Mesenchymal stem cell (in vitro differentiated cells and primary cell): ENCODE data around the gene IL5RA.
A peak's percentile ranks its signal among the peaks of the same experiment; 100 is the strongest.

Source experiments
- DNase-seq: peaks from one replicate; pipeline ENCODE4 v3.0.0-alpha.2; 2013
- H2AFZ ChIP-seq: one replicate; pipeline ENCODE4 v1.6.1; 2013; ENCODE audit warnings: low read depth, mild to moderate bottlenecking, control low read depth, inconsistent platforms, low read length, moderate library complexity
- H2AK5ac ChIP-seq: 2 replicates; pipeline ENCODE4 v1.6.1; 2013; ENCODE audit warnings: low read length, moderate library complexity, mild to moderate bottlenecking, inconsistent platforms; ENCODE audit not compliant: severe bottlenecking
- H2BK120ac ChIP-seq: one replicate; pipeline ENCODE4 v1.6.1; 2013; ENCODE audit warnings: low read depth, mild to moderate bottlenecking, inconsistent platforms, low read length, moderate library complexity
- H2BK12ac ChIP-seq, 2 experiments: one replicate each; pipeline ENCODE4 v1.6.1; 2013; ENCODE audit warnings: inconsistent platforms in 2 of 2, low read length in 2 of 2, mild to moderate bottlenecking in 2 of 2, moderate library complexity in 2 of 2, control low read depth in 1 of 2
- H2BK15ac ChIP-seq: one replicate; pipeline ENCODE4 v1.6.1; 2013; ENCODE audit warnings: mild to moderate bottlenecking, low read depth, inconsistent platforms; ENCODE audit not compliant: poor library complexity, severe bottlenecking
- H2BK5ac ChIP-seq: 2 replicates; pipeline ENCODE4 v1.6.1; 2013; ENCODE audit warnings: low read depth, mild to moderate bottlenecking, low read length, control low read depth, inconsistent platforms; ENCODE audit not compliant: poor library complexity, severe bottlenecking
- H3K14ac ChIP-seq, 2 experiments: one replicate each; pipeline ENCODE4 v1.6.1; 2013; ENCODE audit warnings: inconsistent platforms in 2 of 2, low read length in 2 of 2, control low read depth in 1 of 2, mild to moderate bottlenecking in 1 of 2, moderate library complexity in 1 of 2
- H3K18ac ChIP-seq, 2 experiments: one replicate each; pipeline ENCODE4 v1.6.1; 2013; ENCODE audit warnings: inconsistent platforms in 2 of 2, low read length in 2 of 2, control low read depth in 1 of 2, low read depth in 1 of 2, mild to moderate bottlenecking in 1 of 2
- H3K23ac ChIP-seq, 2 experiments: one replicate each; pipeline ENCODE4 v1.6.1; 2013; ENCODE audit warnings: inconsistent platforms in 2 of 2, low read length in 2 of 2, mild to moderate bottlenecking in 2 of 2, moderate library complexity in 2 of 2, control low read depth in 1 of 2
- H3K27ac ChIP-seq: 2 replicates; pipeline ENCODE4 v1.5.1; 2013; ENCODE audit warnings: mild to moderate bottlenecking, moderate library complexity, low read length, control low read depth, inconsistent platforms; ENCODE audit not compliant: poor library complexity, severe bottlenecking
- H3K27me3 ChIP-seq, 2 experiments: 2 replicates each; pipeline versions ENCODE4 v1.6.1 to v1.7.0; 2013; ENCODE audit warnings: low read length in 2 of 2, mild to moderate bottlenecking in 2 of 2, moderate library complexity in 2 of 2, control low read depth in 1 of 2, inconsistent platforms in 1 of 2; ENCODE audit not compliant: control insufficient read depth in 1 of 2, insufficient read depth in 1 of 2
- H3K36me3 ChIP-seq, 2 experiments: 2 replicates each; pipeline versions ENCODE4 v1.6.1 to v1.7.0; 2013; ENCODE audit warnings: low read length in 2 of 2, control low read depth in 1 of 2, inconsistent platforms in 1 of 2, low read depth in 1 of 2, mild to moderate bottlenecking in 1 of 2; ENCODE audit not compliant: insufficient read depth in 2 of 2, control insufficient read depth in 1 of 2
- H3K4ac ChIP-seq, 2 experiments: one replicate each; pipeline ENCODE4 v1.6.1; 2013; ENCODE audit warnings: inconsistent platforms in 2 of 2, low read length in 2 of 2, mild to moderate bottlenecking in 2 of 2, moderate library complexity in 2 of 2, control low read depth in 1 of 2, low read depth in 1 of 2
- H3K4me1 ChIP-seq: 2 replicates; pipeline ENCODE4 v1.6.1; 2013; ENCODE audit warnings: low read depth, low read length, control low read depth; ENCODE audit not compliant: control insufficient read depth, insufficient read depth
- H3K4me2 ChIP-seq: 2 replicates; pipeline ENCODE4 v1.6.1; 2013; ENCODE audit warnings: low read length, mild to moderate bottlenecking, inconsistent platforms; ENCODE audit not compliant: poor library complexity, severe bottlenecking
- H3K4me3 ChIP-seq, 2 experiments: 2 replicates each; pipeline versions ENCODE4 v1.5.1 to v1.7.0; 2013; ENCODE audit warnings: low read length in 2 of 2, mild to moderate bottlenecking in 2 of 2, control low read depth in 1 of 2, low read depth in 1 of 2; ENCODE audit not compliant: insufficient read depth in 1 of 2
- H3K79me1 ChIP-seq: replicated peaks from 2 replicates; pipeline ENCODE4 v1.6.1; 2013; ENCODE audit warnings: mild to moderate bottlenecking, control low read depth, low read length, inconsistent platforms; ENCODE audit not compliant: poor library complexity, severe bottlenecking
- H3K9ac ChIP-seq: 2 replicates; pipeline ENCODE4 v1.7.0; 2013; ENCODE audit warnings: mild to moderate bottlenecking, low read length, moderate library complexity
- H3K9me3 ChIP-seq: 2 replicates; pipeline ENCODE4 v1.7.0; 2013; ENCODE audit warnings: mild to moderate bottlenecking, low read length; ENCODE audit not compliant: control insufficient read depth
- H4K8ac ChIP-seq: one replicate; pipeline ENCODE4 v1.6.1; 2013; ENCODE audit warnings: inconsistent platforms, mild to moderate bottlenecking, low read length, moderate library complexity
- H4K91ac ChIP-seq: one replicate; pipeline ENCODE4 v1.6.1; 2013; ENCODE audit warnings: mild to moderate bottlenecking, low read length, inconsistent platforms
- WGBS: methylation state at CpG from one replicate; pipeline ENCODE4 v1.1.7; 2013; ENCODE audit warnings: mixed read lengths; 5-methylcytosine and 5-hydroxymethylcytosine counted together

Gene IL5RA

DNA sequence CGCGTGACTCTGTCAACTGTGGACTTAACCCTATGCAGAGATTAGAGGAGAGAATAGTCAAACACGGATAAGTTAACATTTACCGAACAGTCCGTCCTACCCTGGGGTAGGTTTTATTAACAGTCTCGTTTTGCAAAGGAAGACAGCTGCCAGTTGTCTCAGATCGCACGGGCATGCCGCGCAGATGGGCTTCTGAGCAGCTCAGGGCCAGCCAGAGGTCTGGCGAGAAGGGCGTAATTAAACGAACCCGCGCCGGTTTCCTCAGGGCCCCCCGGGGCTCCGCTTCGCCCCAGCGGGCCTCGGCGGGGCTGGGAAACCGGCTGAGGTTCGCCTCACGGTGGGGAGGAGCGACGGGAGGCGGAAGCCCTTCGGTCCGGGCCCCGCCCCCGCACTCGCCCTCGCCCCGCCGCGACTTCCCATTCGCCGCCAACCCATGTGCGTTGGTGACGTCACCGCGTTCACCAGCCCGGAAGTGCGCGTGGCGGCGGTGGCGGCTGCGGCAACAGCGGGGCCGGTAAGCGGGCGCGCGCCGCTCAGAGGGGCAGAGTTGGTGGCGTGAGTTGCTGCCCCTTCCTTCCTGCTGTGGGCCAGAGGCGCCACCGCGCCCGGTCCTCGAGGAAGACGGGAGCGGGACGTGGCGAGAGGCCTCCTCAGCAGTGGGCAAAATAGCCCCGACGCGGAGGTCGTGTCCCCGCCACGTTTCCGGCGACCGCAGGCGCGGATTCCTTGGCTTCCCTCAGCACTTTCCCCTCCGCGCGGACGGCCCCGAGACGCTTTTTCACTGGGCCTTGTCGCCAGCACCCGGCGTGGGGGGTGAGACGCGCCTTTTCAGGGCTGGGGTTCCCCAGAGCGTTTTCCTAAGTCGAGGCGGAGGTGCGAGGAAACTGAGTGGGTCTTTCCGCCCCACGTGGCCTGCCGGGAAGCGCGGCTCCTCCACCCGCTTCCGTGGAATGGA, 16.6 kb upstream of the IL5RA start, which contains the start of gene TRNT1:
TSS of gene TRNT1 (plus strand) at position 464 of the 955 bp plus-strand sequence. CDS start 2,101 bp downstream, outside the sequence.
- peak within 1 kb of the TSS; percentile 96 for H4K91ac ChIP-seq
- peak within 1 kb of the TSS in 1 of 2 experiments; percentile 96 for H3K23ac ChIP-seq
- H3K27ac ChIP-seq, result peak within 1 kb of the TSS; percentile 89
- H3K18ac ChIP-seq, result peak within 1 kb of the TSS; percentile 99
- peak; percentile 95 for DNase-seq
- H2BK120ac ChIP-seq, result peak within 1 kb of the TSS; percentile 77
- H2BK5ac ChIP-seq, result peak within 1 kb of the TSS; percentile 90
- peaks cover 2% of the 10 kb centered on the region for H3K79me1 ChIP-seq
- no peak within 1 kb of the TSS for H2AK5ac ChIP-seq
- no peak within 1 kb of the TSS for H2BK12ac ChIP-seq
- H2BK15ac ChIP-seq, result peak within 1 kb of the TSS; percentile 94
- peak within 1 kb of the TSS; percentile 95 to 97 for H3K4me3 ChIP-seq
- peak within 1 kb of the TSS; percentile 84 to 91 for H3K4ac ChIP-seq
- peaks cover 7 to 28% of the 10 kb centered on the region in 2 experiments for H3K36me3 ChIP-seq
- H3K27me3 ChIP-seq, result no peaks in the 10 kb centered on the region
- peak within 1 kb of the TSS; percentile 100 for H3K9ac ChIP-seq
- peak within 1 kb of the TSS; percentile 98 for H4K8ac ChIP-seq
- 2% methylated on average over 86 of the region's 100 CpGs for WGBS
- H3K4me2 ChIP-seq, result peak within 1 kb of the TSS; percentile 80
- H2AFZ ChIP-seq, result peak within 1 kb of the TSS; percentile 91
- H3K4me1 ChIP-seq, result peaks cover 2% of the 10 kb centered on the region
- H3K9me3 ChIP-seq, result no peaks in the 10 kb centered on the region
- peak within 1 kb of the TSS in 1 of 2 experiments; percentile 98 for H3K14ac ChIP-seq

GRCh38 chr3:3125977-3126376, 15.8 kb upstream of the IL5RA start:
- DNase-seq, result no peak
- peak overlapping the region; percentile 100 for H3K9ac ChIP-seq
- H4K8ac ChIP-seq, result peak overlapping the region; percentile 98
- H3K4me1 ChIP-seq, result peaks cover 2% of the 10 kb centered on the region
- no peak overlapping the region for H3K4ac ChIP-seq
- no peak overlapping the region for H2BK5ac ChIP-seq
- no peak overlapping the region for H4K91ac ChIP-seq
- H3K36me3 ChIP-seq, result peaks cover 7 to 24% of the 10 kb centered on the region in 2 experiments
- no peak overlapping the region for H2BK15ac ChIP-seq
- no peak overlapping the region for H2AK5ac ChIP-seq
- peaks cover 2% of the 10 kb centered on the region for H3K79me1 ChIP-seq
- H2BK12ac ChIP-seq, result no peak overlapping the region
- H3K27me3 ChIP-seq, result no peaks in the 10 kb centered on the region
- peak overlapping the region; percentile 80 for H3K4me2 ChIP-seq
- H3K18ac ChIP-seq, result peak overlapping the region in 1 of 2 experiments; percentile 98
- H2AFZ ChIP-seq, result no peak overlapping the region
- H3K14ac ChIP-seq, result no peak overlapping the region
- peak overlapping the region in 1 of 2 experiments; percentile 95 for H3K4me3 ChIP-seq
- no peak overlapping the region for H2BK120ac ChIP-seq
- no peaks in the 10 kb centered on the region for H3K9me3 ChIP-seq
- peak overlapping the region; percentile 87 for H3K27ac ChIP-seq
- WGBS, result 94% methylated on average over 24 of the region's 24 CpGs
- H3K23ac ChIP-seq, result no peak overlapping the region

GRCh38 chr3:3119393-3119851, 9.2 kb upstream of the IL5RA start:
- no peak overlapping the region for H2BK12ac ChIP-seq
- 81% methylated on average over 4 of the region's 4 CpGs for WGBS
- peaks cover 0 to 4% of the 10 kb centered on the region in 2 experiments for H3K27me3 ChIP-seq
- peak overlapping the region in 1 of 2 experiments; percentile 33 for H3K18ac ChIP-seq
- H3K36me3 ChIP-seq, result no peaks in the 10 kb centered on the region
- no peak overlapping the region for H3K27ac ChIP-seq
- no peaks in the 10 kb centered on the region for H3K79me1 ChIP-seq
- no peak overlapping the region for H2BK15ac ChIP-seq
- no peak overlapping the region for H4K91ac ChIP-seq
- no peak overlapping the region for H2AFZ ChIP-seq
- H4K8ac ChIP-seq, result no peak overlapping the region
- no peaks in the 10 kb centered on the region for H3K4me1 ChIP-seq
- H3K4me3 ChIP-seq, result no peak overlapping the region
- H3K9me3 ChIP-seq, result no peaks in the 10 kb centered on the region
- H2AK5ac ChIP-seq, result no peak overlapping the region
- H3K4ac ChIP-seq, result no peak overlapping the region
- H3K23ac ChIP-seq, result no peak overlapping the region
- H3K14ac ChIP-seq, result no peak overlapping the region
- H2BK120ac ChIP-seq, result no peak overlapping the region
- H3K4me2 ChIP-seq, result no peak overlapping the region
- DNase-seq, result no peak
- H2BK5ac ChIP-seq, result no peak overlapping the region
- H3K9ac ChIP-seq, result no peak overlapping the region

DNA sequence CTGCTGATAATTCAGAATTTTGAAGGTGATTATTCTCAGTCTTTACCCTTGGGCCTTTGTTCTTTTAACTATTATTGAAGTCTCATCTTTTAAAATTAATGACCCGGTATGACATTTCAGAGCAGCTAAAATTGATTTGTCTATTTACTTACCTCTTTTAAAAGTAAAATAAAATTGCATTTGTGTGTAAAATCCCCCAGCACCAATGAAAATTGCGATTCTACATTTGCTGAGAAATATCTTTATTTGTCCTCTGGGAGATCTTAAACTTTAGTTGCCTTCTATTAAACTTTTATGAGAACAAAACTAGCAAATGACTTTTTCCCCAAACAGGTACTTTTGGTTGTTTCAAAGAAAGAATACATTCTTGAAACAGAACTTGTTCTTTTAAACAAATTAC, 7.5 kb upstream of the IL5RA start:
- H3K23ac ChIP-seq, result no peak overlapping the region
- H3K4me1 ChIP-seq, result no peaks in the 10 kb centered on the region
- H2BK15ac ChIP-seq, result no peak overlapping the region
- H3K9ac ChIP-seq, result no peak overlapping the region
- H3K27ac ChIP-seq, result no peak overlapping the region
- H3K79me1 ChIP-seq, result no peaks in the 10 kb centered on the region
- H3K36me3 ChIP-seq, result no peaks in the 10 kb centered on the region
- no peak overlapping the region for H2BK12ac ChIP-seq
- H3K9me3 ChIP-seq, result no peaks in the 10 kb centered on the region
- no peak overlapping the region for H2BK120ac ChIP-seq
- H3K4me2 ChIP-seq, result no peak overlapping the region
- no peak overlapping the region for H3K14ac ChIP-seq
- no peak overlapping the region for H2AFZ ChIP-seq
- DNase-seq, result no peak
- H2AK5ac ChIP-seq, result no peak overlapping the region
- no peak overlapping the region for H2BK5ac ChIP-seq
- peaks cover 0 to 4% of the 10 kb centered on the region in 2 experiments for H3K27me3 ChIP-seq
- no peak overlapping the region for H3K18ac ChIP-seq
- H4K8ac ChIP-seq, result no peak overlapping the region
- H3K4ac ChIP-seq, result no peak overlapping the region
- H4K91ac ChIP-seq, result no peak overlapping the region
- no CpG with 5 or more reads among the region's 2 CpGs for WGBS
- no peak overlapping the region for H3K4me3 ChIP-seq
